GM08714 (cell line): Measurements from ENCODE around the gene NDUFA12.

Source experiments
- H3K4me3 ChIP-seq: fragments of 200-500 bp; sonication (Bioruptor generic); 2 replicates; pipeline ENCODE4 v1.5.1; 2014; ENCODE audit warnings: mild to moderate bottlenecking, low read length, inconsistent platforms
- ZNF274 ChIP-seq: IDR thresholded peaks from 2 replicates; pipeline ENCODE4 v1.6.1; 2012; ENCODE audit warnings: mild to moderate bottlenecking, low read depth, low read length

Gene NDUFA12

GRCh38 chr12:94962670-94963069 is 40.8 kb downstream of the NDUFA12 start:
- no peak overlapping the region for H3K4me3 ChIP-seq
- TF ChIP-seq ZNF274 = no peak

DNA sequence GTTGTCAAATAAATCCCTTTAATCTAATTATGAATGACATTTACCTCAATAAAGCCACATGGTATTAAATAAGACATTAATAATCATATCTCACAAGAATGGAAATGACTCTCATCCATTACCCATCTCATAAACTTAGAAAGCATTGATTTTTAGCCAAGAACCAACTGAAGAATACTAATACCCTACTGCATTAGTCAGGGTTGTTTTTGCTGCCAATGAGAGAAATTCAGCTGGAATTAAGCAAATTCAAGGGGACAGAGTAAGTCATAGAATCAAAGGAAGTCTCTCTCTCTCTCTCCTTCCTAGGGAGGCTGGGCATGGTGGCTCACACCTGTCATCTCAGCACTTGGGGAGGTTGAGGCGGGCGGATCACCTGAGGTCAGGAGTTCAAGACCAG is 41.6 kb downstream of the NDUFA12 start:
- H3K4me3 ChIP-seq = no peak overlapping the region
- TF ChIP-seq ZNF274 = no peak

DNA sequence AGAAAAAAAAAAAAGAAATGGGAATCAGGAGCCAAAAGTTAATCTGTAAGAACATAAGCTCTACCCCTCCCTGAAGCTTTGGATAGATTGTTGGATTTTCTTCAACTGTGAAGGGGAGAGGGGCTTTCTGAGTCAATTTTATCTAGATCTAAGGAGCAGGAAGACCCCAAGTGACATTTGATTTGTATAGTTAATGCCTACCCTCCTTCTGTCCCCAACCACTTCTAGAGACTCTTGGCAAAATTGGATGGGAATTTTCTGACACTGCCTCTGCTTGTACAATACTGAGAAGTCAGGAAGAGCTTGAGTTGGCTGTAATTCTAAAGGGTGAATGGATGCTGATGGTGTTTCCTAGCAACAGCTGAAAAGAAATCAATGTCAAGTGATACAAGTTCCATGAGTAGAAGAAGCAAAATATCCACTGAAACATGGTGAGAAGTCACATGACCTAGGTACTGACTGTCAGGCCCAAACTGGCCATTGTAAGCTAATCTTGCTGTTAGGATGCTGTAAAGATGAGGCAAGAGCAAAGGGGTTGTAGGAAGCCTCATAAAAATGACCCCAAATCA is 42.2 kb downstream of the NDUFA12 start:
- no peak for TF ChIP-seq ZNF274
- no peak overlapping the region for H3K4me3 ChIP-seq

DNA sequence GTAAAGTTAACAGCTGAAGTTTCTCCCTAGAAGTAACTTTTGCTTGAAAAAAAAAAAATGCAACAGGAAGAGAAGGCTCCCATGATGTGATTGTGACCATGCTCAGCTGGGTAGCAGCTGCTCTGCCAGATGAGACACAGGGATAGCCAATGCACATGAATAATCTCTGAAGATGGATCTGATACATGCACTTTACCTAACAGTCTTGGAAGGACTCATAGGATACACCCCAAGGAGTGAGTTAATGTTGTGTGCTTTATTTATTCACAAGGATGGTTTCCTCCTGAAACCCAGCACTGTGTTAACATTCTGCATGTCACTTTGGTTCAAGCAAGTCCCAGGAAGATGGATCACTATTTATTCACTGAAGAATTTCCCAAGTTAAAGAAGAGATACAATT is 46.5 kb downstream of the NDUFA12 start:
- no peak overlapping the region for H3K4me3 ChIP-seq
- no peak for TF ChIP-seq ZNF274

GRCh38 chr12:94954948-94955592 is 48.4 kb downstream of the NDUFA12 start:
- no peak for TF ChIP-seq ZNF274
- no peak overlapping the region for H3K4me3 ChIP-seq

- TF ChIP-seq ZNF274 = no peak
Measured at GRCh38 chr12:94954029-94954685, 49.3 kb downstream of the NDUFA12 start.

GRCh38 chr12:94952325-94952724 is 51.2 kb downstream of the NDUFA12 start:
- TF ChIP-seq ZNF274 = no peak
- no peak overlapping the region for H3K4me3 ChIP-seq

More at GRCh38 chr12:94954029-94954685, 49.3 kb downstream of the NDUFA12 start:
- no peak overlapping the region for H3K4me3 ChIP-seq

GRCh38 chr12:94951071-94951934 is 52.2 kb downstream of the NDUFA12 start:
- no peak for TF ChIP-seq ZNF274
- H3K4me3 ChIP-seq = no peak overlapping the region

- no peak overlapping the region for H3K4me3 ChIP-seq
- no peak for TF ChIP-seq ZNF274
Measured at GRCh38 chr12:94948232-94948810, 55.2 kb downstream of the NDUFA12 start.

DNA sequence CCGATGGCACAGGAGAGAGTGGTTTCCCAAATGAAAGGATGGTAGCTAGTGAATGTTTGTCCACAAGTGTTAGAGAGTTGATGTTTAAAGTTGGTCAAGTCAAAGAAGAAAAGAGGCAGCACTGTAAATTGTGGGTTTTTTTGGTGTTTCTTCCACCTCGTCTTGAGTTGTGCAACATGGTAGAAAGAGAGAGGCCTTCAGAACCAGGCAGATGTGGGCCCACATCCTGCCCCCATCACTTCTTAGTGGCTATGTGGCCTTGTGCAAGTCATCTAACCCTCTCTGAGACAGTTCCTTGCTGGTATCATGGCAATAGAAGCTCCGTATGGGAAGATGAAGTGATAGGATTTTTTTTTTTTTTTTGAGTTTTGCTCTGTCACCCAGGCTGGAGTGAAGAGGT is 60.8 kb downstream of the NDUFA12 start:
- H3K4me3 ChIP-seq = no peak overlapping the region
- TF ChIP-seq ZNF274 = no peak

- no peak for TF ChIP-seq ZNF274
- no peak overlapping the region for H3K4me3 ChIP-seq
Measured at GRCh38 chr12:94941440-94941862, 62.0 kb downstream of the NDUFA12 start.

DNA sequence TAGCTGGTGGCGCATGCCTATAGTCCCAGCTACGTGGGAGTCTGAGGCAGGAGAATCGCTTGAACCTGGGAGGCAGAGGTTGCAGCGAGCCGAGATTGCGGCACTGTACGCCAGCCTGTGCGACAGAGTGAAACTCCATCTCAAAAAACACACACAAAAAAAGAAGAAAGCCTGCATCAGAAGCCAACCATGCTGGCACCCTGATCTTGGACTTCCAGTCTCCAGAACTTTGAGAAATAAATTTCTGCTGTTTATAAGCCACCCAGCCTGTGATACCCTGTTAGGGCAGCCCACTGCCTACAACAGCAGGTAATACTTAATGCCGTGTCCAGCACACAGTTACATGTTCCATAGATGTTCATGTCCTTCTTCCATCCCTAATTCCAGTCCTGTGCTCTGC is 62.7 kb downstream of the NDUFA12 start:
- no peak for TF ChIP-seq ZNF274
- H3K4me3 ChIP-seq = no peak overlapping the region

GRCh38 chr12:94938583-94938982 is 64.9 kb downstream of the NDUFA12 start:
- no peak overlapping the region for H3K4me3 ChIP-seq
- TF ChIP-seq ZNF274 = no peak

DNA sequence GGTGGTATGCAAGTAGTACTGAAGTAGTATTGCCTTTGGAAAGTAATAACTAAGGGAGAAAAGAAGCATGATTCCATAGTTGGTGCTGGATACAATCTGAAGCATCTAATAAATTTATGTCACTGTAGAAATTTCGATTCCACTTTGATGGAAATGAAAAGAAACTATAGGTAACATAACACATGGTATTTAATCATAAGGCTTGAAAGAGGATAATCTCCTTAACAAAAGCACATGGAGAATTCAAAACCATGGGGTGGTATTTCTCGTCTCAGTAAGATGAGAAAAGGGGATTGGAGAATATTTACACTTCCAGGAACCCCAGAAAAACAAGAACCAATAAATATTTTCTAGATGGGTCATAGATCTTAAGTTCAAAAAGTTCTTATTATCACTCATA is 72.7 kb downstream of the NDUFA12 start:
- no peak for TF ChIP-seq ZNF274

GRCh38 chr12:94930216-94930654 is 73.3 kb downstream of the NDUFA12 start:
- TF ChIP-seq ZNF274 = no peak
- H3K4me3 ChIP-seq = no peak overlapping the region

More for the DNA sequence above, 72.7 kb downstream of the NDUFA12 start:
- H3K4me3 ChIP-seq = no peak overlapping the region
